ENCODE results near the gene PRKCH.

Gene PRKCH

DNA sequence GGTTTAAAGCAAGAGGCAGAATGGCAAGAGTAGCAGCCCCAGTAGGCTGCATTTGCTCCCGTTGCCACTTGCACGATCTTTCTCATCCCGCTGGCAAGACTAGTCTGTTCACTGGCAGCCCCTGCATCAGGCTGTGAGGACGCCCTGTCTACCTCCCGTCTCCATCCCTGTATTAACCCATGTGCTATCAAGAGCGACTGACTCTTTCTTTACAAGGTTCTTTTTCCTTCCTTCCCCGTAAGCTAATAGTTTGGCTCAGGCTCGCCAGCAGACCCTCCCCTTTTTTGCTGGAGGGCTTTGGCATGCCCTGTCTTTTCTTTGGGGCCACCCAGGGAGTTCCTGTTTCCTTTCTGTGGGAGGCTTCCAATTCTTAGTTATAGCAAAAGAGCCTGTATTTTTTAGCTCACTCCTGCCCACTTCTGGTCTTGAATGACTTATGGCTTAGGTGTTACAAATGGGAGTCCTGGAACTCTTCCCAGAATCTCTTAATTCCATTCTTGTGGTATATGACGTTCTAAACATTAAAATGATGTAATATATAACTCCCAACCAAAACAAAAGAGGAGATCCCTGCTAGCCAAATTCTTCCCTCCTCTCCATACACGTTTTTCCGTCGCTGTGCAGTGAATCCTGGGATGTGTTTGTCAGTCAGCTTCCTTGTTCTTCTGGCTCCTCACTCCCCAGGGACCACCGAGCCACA, 149.0 kb downstream of the PRKCH start:
- no peaks in the 10 kb centered on the region for H3K9me2 ChIP-seq (replicated peaks; ENCODE audit: insufficient read depth, low read length)
- H3K79me2 ChIP-seq (ENCODE audit: insufficient read depth, low read length) = no peaks in the 10 kb centered on the region
- H3K36me3 ChIP-seq (ENCODE audit: low read length) = no peaks in the 10 kb centered on the region
- no peak overlapping the region for H3K4me2 ChIP-seq (ENCODE audit: low read depth, low read length, poor library complexity, severe bottlenecking)
- no peak overlapping the region for H3K9ac ChIP-seq (ENCODE audit: low read length)
- no peak overlapping the region for H2AFZ ChIP-seq (ENCODE audit: low read depth, low read length, severe bottlenecking)
- TF ChIP-seq EZH2phosphoT487 (conservative IDR thresholded peaks at IDR 0.05; ENCODE audit: low read length) = no peak
- TF ChIP-seq, protein P1, sequence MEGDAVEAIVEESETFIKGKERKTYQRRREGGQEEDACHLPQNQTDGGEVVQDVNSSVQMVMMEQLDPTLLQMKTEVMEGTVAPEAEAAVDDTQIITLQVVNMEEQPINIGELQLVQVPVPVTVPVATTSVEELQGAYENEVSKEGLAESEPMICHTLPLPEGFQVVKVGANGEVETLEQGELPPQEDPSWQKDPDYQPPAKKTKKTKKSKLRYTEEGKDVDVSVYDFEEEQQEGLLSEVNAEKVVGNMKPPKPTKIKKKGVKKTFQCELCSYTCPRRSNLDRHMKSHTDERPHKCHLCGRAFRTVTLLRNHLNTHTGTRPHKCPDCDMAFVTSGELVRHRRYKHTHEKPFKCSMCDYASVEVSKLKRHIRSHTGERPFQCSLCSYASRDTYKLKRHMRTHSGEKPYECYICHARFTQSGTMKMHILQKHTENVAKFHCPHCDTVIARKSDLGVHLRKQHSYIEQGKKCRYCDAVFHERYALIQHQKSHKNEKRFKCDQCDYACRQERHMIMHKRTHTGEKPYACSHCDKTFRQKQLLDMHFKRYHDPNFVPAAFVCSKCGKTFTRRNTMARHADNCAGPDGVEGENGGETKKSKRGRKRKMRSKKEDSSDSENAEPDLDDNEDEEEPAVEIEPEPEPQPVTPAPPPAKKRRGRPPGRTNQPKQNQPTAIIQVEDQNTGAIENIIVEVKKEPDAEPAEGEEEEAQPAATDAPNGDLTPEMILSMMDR (IDR thresholded peaks at IDR 0.05; ENCODE audit: insufficient read depth, low read length, poor library complexity, severe bottlenecking) = no peak
- no peaks in the 10 kb centered on the region for H4K20me1 ChIP-seq (ENCODE audit: low read depth, low read length)
- H3K9me3 ChIP-seq (ENCODE audit: insufficient read depth, low read length) = no peaks in the 10 kb centered on the region
- no peak overlapping the region for H3K4me3 ChIP-seq (ENCODE audit: insufficient read depth, low read length, poor library complexity, severe bottlenecking)
- no peaks in the 10 kb centered on the region for H3K27me3 ChIP-seq (ENCODE audit: low read length)
- peaks cover 5% of the 10 kb centered on the region; the same call in 1 of the 2 replicates for H3F3A ChIP-seq (ENCODE audit: insufficient read depth)
- no peak overlapping the region for H3K27ac ChIP-seq (ENCODE audit: low read depth, low read length)

DNA sequence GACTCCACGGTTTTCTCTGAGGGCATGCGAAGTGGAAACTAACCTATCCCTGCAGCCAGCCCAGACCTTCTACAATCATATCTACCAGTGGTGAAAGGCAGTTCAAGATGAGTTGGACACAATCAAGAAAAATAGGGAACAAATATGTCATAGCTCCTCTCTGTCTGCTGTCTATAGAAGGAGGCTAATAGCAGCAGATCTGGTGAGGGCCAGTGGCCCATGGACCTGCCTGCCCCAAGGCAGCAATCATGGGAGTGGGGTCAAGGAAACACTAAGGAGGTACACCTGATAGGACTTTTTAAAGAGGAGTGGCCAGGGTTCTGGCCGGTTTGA, 149.5 kb downstream of the PRKCH start:
- Histone ChIP-seq H4K20me1 (ENCODE audit: low read depth, low read length) (no peaks in the 10 kb centered on the region), H3K36me3 (ENCODE audit: low read length) (no peaks in the 10 kb centered on the region), H3K27me3 (ENCODE audit: low read length) (no peaks in the 10 kb centered on the region), H3F3A (ENCODE audit: insufficient read depth) (peaks cover 10% of the 10 kb centered on the region), H3K4me3 (ENCODE audit: insufficient read depth, low read length, poor library complexity, severe bottlenecking) (no peak overlapping the region), H3K4me2 (ENCODE audit: low read depth, low read length, poor library complexity, severe bottlenecking) (no peak overlapping the region), H3K9me3 (ENCODE audit: insufficient read depth, low read length) (no peaks in the 10 kb centered on the region), H3K9ac (ENCODE audit: low read length) (no peak overlapping the region), H3K9me2 (replicated peaks; ENCODE audit: insufficient read depth, low read length) (no peaks in the 10 kb centered on the region), H3K27ac (ENCODE audit: low read depth, low read length) (no peak overlapping the region), H2AFZ (ENCODE audit: low read depth, low read length, severe bottlenecking) (no peak overlapping the region), H3K79me2 (ENCODE audit: insufficient read depth, low read length) (no peaks in the 10 kb centered on the region)
- TF ChIP-seq, protein P1 (IDR thresholded peaks at IDR 0.05; ENCODE audit: insufficient read depth, low read length, poor library complexity, severe bottlenecking) = no peak
- TF ChIP-seq EZH2phosphoT487 (conservative IDR thresholded peaks at IDR 0.05; ENCODE audit: low read length) = no peak

DNA sequence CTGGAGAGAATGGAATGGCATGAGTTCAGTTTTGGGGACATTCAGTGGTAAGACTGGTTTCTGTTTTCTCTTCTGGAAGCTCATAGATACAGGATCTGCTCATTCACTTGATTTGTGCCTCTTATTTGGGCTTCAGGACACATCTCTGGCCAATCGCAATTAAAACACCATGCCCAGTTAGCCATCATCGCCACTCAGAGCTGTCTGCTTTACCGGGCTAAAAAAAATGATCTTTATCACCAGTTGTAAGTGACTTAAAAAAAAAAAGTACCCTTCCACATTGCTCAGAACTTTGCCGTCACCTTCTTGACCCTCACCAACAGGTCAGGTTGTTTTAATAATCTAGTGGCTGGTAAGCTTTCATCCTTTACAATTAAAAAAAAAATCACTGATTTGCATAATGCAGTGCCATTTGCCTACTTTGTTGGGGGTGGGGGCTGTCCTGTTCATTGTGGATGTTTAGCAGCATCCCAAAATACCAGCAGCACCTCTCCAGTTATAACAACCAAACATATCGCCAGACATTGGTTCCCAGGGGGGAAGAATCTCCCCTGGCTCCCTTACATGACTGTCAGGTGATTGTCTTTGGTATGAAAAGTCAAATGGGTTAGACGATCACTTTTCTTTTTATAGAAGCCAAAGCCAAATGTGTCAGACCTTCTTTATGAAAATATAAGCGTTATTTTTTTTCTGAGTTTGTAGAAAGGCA, 150.1 kb downstream of the PRKCH start:
- Histone ChIP-seq H3K36me3 (ENCODE audit: low read length) (no peaks in the 10 kb centered on the region), H4K20me1 (ENCODE audit: low read depth, low read length) (no peaks in the 10 kb centered on the region), H3K9me3 (ENCODE audit: insufficient read depth, low read length) (no peaks in the 10 kb centered on the region), H3K4me3 (ENCODE audit: insufficient read depth, low read length, poor library complexity, severe bottlenecking) (peak overlapping the region; percentile 43), H3K27me3 (ENCODE audit: low read length) (no peaks in the 10 kb centered on the region), H3K27ac (ENCODE audit: low read depth, low read length) (peak overlapping the region; percentile 44), H3K4me2 (ENCODE audit: low read depth, low read length, poor library complexity, severe bottlenecking) (peak overlapping the region; percentile 85), H2AFZ (ENCODE audit: low read depth, low read length, severe bottlenecking) (peak overlapping the region; percentile 37), H3K9ac (ENCODE audit: low read length) (peak overlapping the region; percentile 52), H3F3A (ENCODE audit: insufficient read depth) (peaks cover 16% of the 10 kb centered on the region), H3K9me2 (replicated peaks; ENCODE audit: insufficient read depth, low read length) (no peaks in the 10 kb centered on the region), H3K79me2 (ENCODE audit: insufficient read depth, low read length) (no peaks in the 10 kb centered on the region)
- TF ChIP-seq EZH2phosphoT487 (conservative IDR thresholded peaks at IDR 0.05; ENCODE audit: low read length) = no peak
- TF ChIP-seq, protein P1 (IDR thresholded peaks at IDR 0.05; ENCODE audit: insufficient read depth, low read length, poor library complexity, severe bottlenecking) = no peak

All from SU-DHL-6 (cell line).